GM23338 (cell line): ENCODE data around the gene FAXC. TPM values are rescaled to one million over a fixed set of nuclear protein-coding genes. Genes with fewer than 3 reads are reported as not detected.

Experiments used
- ATAC-seq: fragments of 200-7000 bp; cut with Tn5 transposase; 3 replicates; pipeline ENCODE4 v1.9.1; 2020
- DNase-seq: peaks from one replicate; pipeline ENCODE4 v3.0.0-alpha.2; 2015; ENCODE audit warnings: low spot score
- H2AFZ ChIP-seq: fragments of 200-600 bp; sonication (generic); 2 replicates; pipeline ENCODE4 v1.8.0; 2016; ENCODE audit warnings: antibody characterized with exemption, mild to moderate bottlenecking, moderate library complexity
- H3F3A ChIP-seq: fragments of 200-600 bp; sonication (generic); replicated peaks from 2 replicates; pipeline ENCODE4 v1.8.0; 2017; ENCODE audit warnings: antibody characterized with exemption, mixed run types, low read depth
- H3K27ac ChIP-seq: fragments of 200-600 bp; sonication (generic); 2 replicates; pipeline ENCODE4 v1.6.1; 2016; ENCODE audit warnings: low read depth
- H3K27me3 ChIP-seq: fragments of 200-600 bp; sonication (generic); 2 replicates; pipeline ENCODE4 v1.8.0; 2016; ENCODE audit warnings: mild to moderate bottlenecking, mixed run types, moderate library complexity; ENCODE audit not compliant: insufficient read depth
- H3K36me3 ChIP-seq: fragments of 200-600 bp; sonication (generic); 2 replicates; pipeline ENCODE4 v1.8.0; 2016; ENCODE audit warnings: mild to moderate bottlenecking; ENCODE audit not compliant: insufficient read depth
- H3K4me1 ChIP-seq: fragments of 200-600 bp; sonication (generic); 2 replicates; pipeline ENCODE4 v1.8.0; 2016; ENCODE audit warnings: mild to moderate bottlenecking, moderate library complexity; ENCODE audit not compliant: insufficient read depth
- H3K4me2 ChIP-seq: fragments of 200-600 bp; sonication (generic); 2 replicates; pipeline ENCODE4 v1.7.1; 2017; ENCODE audit warnings: mixed run types
- H3K4me3 ChIP-seq: fragments of 200-600 bp; sonication (generic); 2 replicates; pipeline ENCODE4 v1.6.1; 2016; ENCODE audit warnings: mixed run types
- H3K79me2 ChIP-seq: fragments of 200-600 bp; sonication (generic); replicated peaks from 2 replicates; pipeline ENCODE4 v1.8.0; 2017; ENCODE audit warnings: mild to moderate bottlenecking; ENCODE audit not compliant: insufficient read depth
- H3K9me2 ChIP-seq: fragments of 200-600 bp; sonication (generic); 2 replicates; pipeline ENCODE4 v1.8.0; 2017; ENCODE audit not compliant: insufficient read depth
- H4K20me1 ChIP-seq: fragments of 200-600 bp; sonication (generic); replicated peaks from 2 replicates; pipeline ENCODE4 v1.8.0; 2017; ENCODE audit warnings: mild to moderate bottlenecking; ENCODE audit not compliant: insufficient read depth
- H3K27ac Mint-ChIP-seq: 2 replicates; pipeline ENCODE4 v1.8.0; 2020; ENCODE audit warnings: inconsistent platforms, mild to moderate bottlenecking, moderate library complexity, mixed read lengths
- H3K27me3 Mint-ChIP-seq: 3 replicates; pipeline ENCODE4 v1.8.0; 2022; ENCODE audit warnings: low read depth, mild to moderate bottlenecking, moderate library complexity, mixed read lengths, inconsistent platforms; ENCODE audit not compliant: insufficient read depth, poor library complexity
- H3K36me3 Mint-ChIP-seq: 3 replicates; pipeline ENCODE4 v1.8.0; 2021; ENCODE audit warnings: low read depth, mild to moderate bottlenecking, inconsistent platforms, moderate library complexity, mixed read lengths
- H3K4me1 Mint-ChIP-seq: 3 replicates; pipeline ENCODE4 v1.8.0; 2020; ENCODE audit warnings: mild to moderate bottlenecking, inconsistent platforms, mixed read lengths
- H3K4me3 Mint-ChIP-seq: 3 replicates; pipeline ENCODE4 v1.8.0; 2021; ENCODE audit warnings: moderate library complexity, mild to moderate bottlenecking, inconsistent platforms, mixed read lengths
- H3K9me3 Mint-ChIP-seq: 3 replicates; pipeline ENCODE4 v1.8.0; 2020; ENCODE audit warnings: moderate library complexity, mild to moderate bottlenecking, inconsistent platforms, mixed read lengths
- CREB1 ChIP-seq: fragments of 250-450 bp; sonication (Bioruptor Pico); IDR thresholded peaks from 2 replicates; pipeline ENCODE4 v1.5.0; 2020; ENCODE audit warnings: low read depth, mild to moderate bottlenecking, moderate library complexity
- EZH2 ChIP-seq: fragments of 200-600 bp; sonication (generic); IDR thresholded peaks from one replicate; pipeline ENCODE4 v1.8.0; 2017; ENCODE audit warnings: antibody characterized with exemption, mild to moderate bottlenecking, low read depth; ENCODE audit not compliant: unreplicated experiment
- NANOG ChIP-seq: IDR thresholded peaks from 2 replicates; pipeline ENCODE4 v1.6.1; 2016; ENCODE audit warnings: antibody characterized with exemption, borderline replicate concordance
- ZNF114 ChIP-seq: fragments of 250-450 bp; sonication (Bioruptor Pico); IDR thresholded peaks from 2 replicates; pipeline ENCODE4 v1.5.0; 2020; ENCODE audit warnings: mild to moderate bottlenecking, moderate library complexity
- ZNF331 ChIP-seq: fragments of 250-450 bp; sonication (Bioruptor Pico); IDR thresholded peaks from 2 replicates; pipeline ENCODE4 v1.5.0; 2020; ENCODE audit warnings: low read depth, mild to moderate bottlenecking, moderate library complexity
- polyA plus RNA-seq: library from polyadenylated mRNA; unstranded; fragments of >200 nt; fragmentation: Nextera tagmentation; extraction: Ambion mirVana; gene quantifications from 2 replicates; pipeline ENCODE4 v1.2.1, GENCODE V29; 2016
- total RNA-seq: library from RNA; depleted of rRNA; stranded (reverse); fragments of >200 nt; shearing (Covaris generic); gene quantifications from 2 replicates; pipeline ENCODE4 v1.2.3, GENCODE V29; 2014
- TF ChIP-seq, protein P1 (sequence below), 2 experiments: fragments of 200-600 bp in 1 of 2; sonication (generic) in 1 of 2; conservative IDR thresholded peaks; 2 replicates each; pipeline versions ENCODE4 v1.5.1 to v1.6.1; 2016 to 2017; ENCODE audit warnings: antibody characterized with exemption in 2 of 2, low read depth in 2 of 2, mild to moderate bottlenecking in 2 of 2, moderate library complexity in 1 of 2
- TF ChIP-seq, protein P2 (sequence below): IDR thresholded peaks from 2 replicates; pipeline ENCODE4 v1.6.1; 2016; ENCODE audit warnings: antibody characterized with exemption
- TF ChIP-seq, protein P3 (sequence below): fragments of 250-450 bp; sonication (Bioruptor Pico); IDR thresholded peaks from 2 replicates; pipeline ENCODE4 v1.5.0; 2020; ENCODE audit warnings: mild to moderate bottlenecking, moderate library complexity

FAXC gene
- total and polyA plus RNA-seq, 2 experiments from 2014 or later: 10.5 to 15.2 TPM

DNA sequence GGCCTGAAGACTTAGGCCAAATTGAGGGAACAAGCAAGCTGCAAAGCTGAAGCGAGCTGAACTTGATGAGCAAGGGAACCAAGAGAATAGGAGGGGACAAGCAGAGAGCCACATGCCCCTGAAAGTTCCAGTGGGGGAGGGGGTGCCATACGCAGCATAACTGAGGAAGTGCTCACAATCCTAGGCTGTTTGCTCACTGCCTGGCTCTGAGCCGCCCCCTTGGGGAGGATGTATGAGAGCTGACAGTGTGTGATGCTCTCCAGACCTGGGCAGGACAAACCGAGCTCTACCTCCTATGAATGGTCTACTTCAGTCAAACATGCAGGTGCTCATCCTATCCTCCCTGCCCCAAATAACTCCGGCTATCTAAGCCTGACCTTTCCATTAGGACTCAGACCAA is 52.1 kb downstream of the FAXC start:
- TF ChIP-seq, protein P1, sequence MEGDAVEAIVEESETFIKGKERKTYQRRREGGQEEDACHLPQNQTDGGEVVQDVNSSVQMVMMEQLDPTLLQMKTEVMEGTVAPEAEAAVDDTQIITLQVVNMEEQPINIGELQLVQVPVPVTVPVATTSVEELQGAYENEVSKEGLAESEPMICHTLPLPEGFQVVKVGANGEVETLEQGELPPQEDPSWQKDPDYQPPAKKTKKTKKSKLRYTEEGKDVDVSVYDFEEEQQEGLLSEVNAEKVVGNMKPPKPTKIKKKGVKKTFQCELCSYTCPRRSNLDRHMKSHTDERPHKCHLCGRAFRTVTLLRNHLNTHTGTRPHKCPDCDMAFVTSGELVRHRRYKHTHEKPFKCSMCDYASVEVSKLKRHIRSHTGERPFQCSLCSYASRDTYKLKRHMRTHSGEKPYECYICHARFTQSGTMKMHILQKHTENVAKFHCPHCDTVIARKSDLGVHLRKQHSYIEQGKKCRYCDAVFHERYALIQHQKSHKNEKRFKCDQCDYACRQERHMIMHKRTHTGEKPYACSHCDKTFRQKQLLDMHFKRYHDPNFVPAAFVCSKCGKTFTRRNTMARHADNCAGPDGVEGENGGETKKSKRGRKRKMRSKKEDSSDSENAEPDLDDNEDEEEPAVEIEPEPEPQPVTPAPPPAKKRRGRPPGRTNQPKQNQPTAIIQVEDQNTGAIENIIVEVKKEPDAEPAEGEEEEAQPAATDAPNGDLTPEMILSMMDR (conservative IDR thresholded peaks at IDR 0.05; ENCODE audit: low read depth in 2 of 2): peak in 1 of 2 experiments; percentile 34; a peak in 2 of 4 replicates
- TF ChIP-seq ZNF331 (CRISPR knock-in tag): no peak
- H3K27ac Mint-ChIP-seq: no peak overlapping the region

GRCh38 chr6:99297006-99297405 is 52.5 kb downstream of the FAXC start:
- H3K36me3 Mint-ChIP-seq: peaks cover 2% of the 10 kb centered on the region; the same call in 1 of the 3 replicates
- H3K4me3 Mint-ChIP-seq: no peak overlapping the region

More for the DNA sequence above, 52.1 kb downstream of the FAXC start:
- H3K4me2 ChIP-seq: no peak overlapping the region
- H3F3A ChIP-seq: no peaks in the 10 kb centered on the region
- H3K4me3 ChIP-seq: no peak overlapping the region
- no peaks in the 10 kb centered on the region for H3K27me3 Mint-ChIP-seq
- no peaks in the 10 kb centered on the region; the same call in 2 of the 3 replicates for H3K4me1 Mint-ChIP-seq
- H3K4me3 Mint-ChIP-seq: no peak overlapping the region
- H3K9me2 ChIP-seq: no peaks in the 10 kb centered on the region
- no peaks in the 10 kb centered on the region for H4K20me1 ChIP-seq
- no peaks in the 10 kb centered on the region for H3K27me3 ChIP-seq
- H3K27ac ChIP-seq: no peak overlapping the region
- no peaks in the 10 kb centered on the region for H3K79me2 ChIP-seq
- ATAC-seq (peak; percentile 68), DNase-seq (peak; percentile 29)
- no peaks in the 10 kb centered on the region for H3K4me1 ChIP-seq
- H3K36me3 Mint-ChIP-seq: peaks cover 2% of the 10 kb centered on the region; the same call in 1 of the 3 replicates
- H2AFZ ChIP-seq: no peak overlapping the region
- no peaks in the 10 kb centered on the region for H3K36me3 ChIP-seq
- no peaks in the 10 kb centered on the region for H3K9me3 Mint-ChIP-seq

More at GRCh38 chr6:99297006-99297405, 52.5 kb downstream of the FAXC start:
- Mint-ChIP-seq H3K4me1 (no peaks in the 10 kb centered on the region; the same call in 2 of the 3 replicates), H3K27ac (no peak overlapping the region), H3K9me3 (no peaks in the 10 kb centered on the region), H3K27me3 (no peaks in the 10 kb centered on the region)
- H3F3A ChIP-seq: no peaks in the 10 kb centered on the region
- H3K4me2 ChIP-seq: no peak overlapping the region
- no peaks in the 10 kb centered on the region for H4K20me1 ChIP-seq
- H3K79me2 ChIP-seq: no peaks in the 10 kb centered on the region
- ATAC-seq: no peak
- H3K36me3 ChIP-seq: no peaks in the 10 kb centered on the region
- H3K9me2 ChIP-seq: no peaks in the 10 kb centered on the region
- no peaks in the 10 kb centered on the region for H3K27me3 ChIP-seq
- DNase-seq: no peak
- no peak overlapping the region for H2AFZ ChIP-seq
- no peak for TF ChIP-seq ZNF114 (CRISPR knock-in tag)
- no peak for TF ChIP-seq NANOG
- TF ChIP-seq, protein P2, sequence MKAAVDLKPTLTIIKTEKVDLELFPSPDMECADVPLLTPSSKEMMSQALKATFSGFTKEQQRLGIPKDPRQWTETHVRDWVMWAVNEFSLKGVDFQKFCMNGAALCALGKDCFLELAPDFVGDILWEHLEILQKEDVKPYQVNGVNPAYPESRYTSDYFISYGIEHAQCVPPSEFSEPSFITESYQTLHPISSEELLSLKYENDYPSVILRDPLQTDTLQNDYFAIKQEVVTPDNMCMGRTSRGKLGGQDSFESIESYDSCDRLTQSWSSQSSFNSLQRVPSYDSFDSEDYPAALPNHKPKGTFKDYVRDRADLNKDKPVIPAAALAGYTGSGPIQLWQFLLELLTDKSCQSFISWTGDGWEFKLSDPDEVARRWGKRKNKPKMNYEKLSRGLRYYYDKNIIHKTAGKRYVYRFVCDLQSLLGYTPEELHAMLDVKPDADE: no peak
- TF ChIP-seq CREB1 (CRISPR knock-in tag): no peak
- TF ChIP-seq, protein P1 (conservative IDR thresholded peaks at IDR 0.05; ENCODE audit: low read depth in 2 of 2): no peak
- no peak for TF ChIP-seq ZNF331 (CRISPR knock-in tag)
- TF ChIP-seq, protein P3, sequence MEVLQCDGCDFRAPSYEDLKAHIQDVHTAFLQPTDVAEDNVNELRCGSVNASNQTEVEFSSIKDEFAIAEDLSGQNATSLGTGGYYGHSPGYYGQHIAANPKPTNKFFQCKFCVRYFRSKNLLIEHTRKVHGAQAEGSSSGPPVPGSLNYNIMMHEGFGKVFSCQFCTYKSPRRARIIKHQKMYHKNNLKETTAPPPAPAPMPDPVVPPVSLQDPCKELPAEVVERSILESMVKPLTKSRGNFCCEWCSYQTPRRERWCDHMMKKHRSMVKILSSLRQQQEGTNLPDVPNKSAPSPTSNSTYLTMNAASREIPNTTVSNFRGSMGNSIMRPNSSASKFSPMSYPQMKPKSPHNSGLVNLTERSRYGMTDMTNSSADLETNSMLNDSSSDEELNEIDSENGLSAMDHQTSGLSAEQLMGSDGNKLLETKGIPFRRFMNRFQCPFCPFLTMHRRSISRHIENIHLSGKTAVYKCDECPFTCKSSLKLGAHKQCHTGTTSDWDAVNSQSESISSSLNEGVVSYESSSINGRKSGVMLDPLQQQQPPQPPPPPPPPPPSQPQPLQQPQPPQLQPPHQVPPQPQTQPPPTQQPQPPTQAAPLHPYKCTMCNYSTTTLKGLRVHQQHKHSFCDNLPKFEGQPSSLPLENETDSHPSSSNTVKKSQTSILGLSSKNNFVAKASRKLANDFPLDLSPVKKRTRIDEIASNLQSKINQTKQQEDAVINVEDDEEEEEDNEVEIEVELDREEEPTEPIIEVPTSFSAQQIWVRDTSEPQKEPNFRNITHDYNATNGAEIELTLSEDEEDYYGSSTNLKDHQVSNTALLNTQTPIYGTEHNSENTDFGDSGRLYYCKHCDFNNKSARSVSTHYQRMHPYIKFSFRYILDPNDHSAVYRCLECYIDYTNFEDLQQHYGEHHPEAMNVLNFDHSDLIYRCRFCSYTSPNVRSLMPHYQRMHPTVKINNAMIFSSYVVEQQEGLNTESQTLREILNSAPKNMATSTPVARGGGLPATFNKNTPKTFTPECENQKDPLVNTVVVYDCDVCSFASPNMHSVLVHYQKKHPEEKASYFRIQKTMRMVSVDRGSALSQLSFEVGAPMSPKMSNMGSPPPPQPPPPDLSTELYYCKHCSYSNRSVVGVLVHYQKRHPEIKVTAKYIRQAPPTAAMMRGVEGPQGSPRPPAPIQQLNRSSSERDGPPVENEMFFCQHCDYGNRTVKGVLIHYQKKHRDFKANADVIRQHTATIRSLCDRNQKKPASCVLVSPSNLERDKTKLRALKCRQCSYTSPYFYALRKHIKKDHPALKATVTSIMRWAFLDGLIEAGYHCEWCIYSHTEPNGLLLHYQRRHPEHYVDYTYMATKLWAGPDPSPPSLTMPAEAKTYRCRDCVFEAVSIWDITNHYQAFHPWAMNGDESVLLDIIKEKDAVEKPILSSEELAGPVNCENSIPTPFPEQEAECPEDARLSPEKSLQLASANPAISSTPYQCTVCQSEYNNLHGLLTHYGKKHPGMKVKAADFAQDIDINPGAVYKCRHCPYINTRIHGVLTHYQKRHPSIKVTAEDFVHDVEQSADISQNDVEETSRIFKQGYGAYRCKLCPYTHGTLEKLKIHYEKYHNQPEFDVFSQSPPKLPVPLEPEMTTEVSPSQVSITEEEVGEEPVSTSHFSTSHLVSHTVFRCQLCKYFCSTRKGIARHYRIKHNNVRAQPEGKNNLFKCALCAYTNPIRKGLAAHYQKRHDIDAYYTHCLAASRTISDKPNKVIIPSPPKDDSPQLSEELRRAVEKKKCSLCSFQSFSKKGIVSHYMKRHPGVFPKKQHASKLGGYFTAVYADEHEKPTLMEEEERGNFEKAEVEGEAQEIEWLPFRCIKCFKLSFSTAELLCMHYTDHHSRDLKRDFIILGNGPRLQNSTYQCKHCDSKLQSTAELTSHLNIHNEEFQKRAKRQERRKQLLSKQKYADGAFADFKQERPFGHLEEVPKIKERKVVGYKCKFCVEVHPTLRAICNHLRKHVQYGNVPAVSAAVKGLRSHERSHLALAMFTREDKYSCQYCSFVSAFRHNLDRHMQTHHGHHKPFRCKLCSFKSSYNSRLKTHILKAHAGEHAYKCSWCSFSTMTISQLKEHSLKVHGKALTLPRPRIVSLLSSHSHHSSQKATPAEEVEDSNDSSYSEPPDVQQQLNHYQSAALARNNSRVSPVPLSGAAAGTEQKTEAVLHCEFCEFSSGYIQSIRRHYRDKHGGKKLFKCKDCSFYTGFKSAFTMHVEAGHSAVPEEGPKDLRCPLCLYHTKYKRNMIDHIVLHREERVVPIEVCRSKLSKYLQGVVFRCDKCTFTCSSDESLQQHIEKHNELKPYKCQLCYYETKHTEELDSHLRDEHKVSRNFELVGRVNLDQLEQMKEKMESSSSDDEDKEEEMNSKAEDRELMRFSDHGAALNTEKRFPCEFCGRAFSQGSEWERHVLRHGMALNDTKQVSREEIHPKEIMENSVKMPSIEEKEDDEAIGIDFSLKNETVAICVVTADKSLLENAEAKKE (CRISPR knock-in tag): no peak
- no peak for TF ChIP-seq EZH2
- H3K4me1 ChIP-seq: no peaks in the 10 kb centered on the region
- H3K27ac ChIP-seq: no peak overlapping the region
- no peak overlapping the region for H3K4me3 ChIP-seq
